ENCODE data around the gene MAB21L3.

GRCh38 chr1:116110567-116111523, at the start of gene MAB21L3:
- TF ChIP-seq CTCF (IDR thresholded peaks at IDR 0.05) (no peak), POLR2A (IDR thresholded peaks at IDR 0.05) (no peak)

All from suprapubic skin (tissue), 3 donors.